Mammary epithelial cell (primary cell): ENCODE results near the gene AOC2.

Experiments used
- EZH2 ChIP-seq: IDR thresholded peaks from 2 replicates; pipeline ENCODE4 v1.6.1; 2012; ENCODE audit warnings: low read length, inconsistent platforms, borderline replicate concordance
- TF ChIP-seq, protein P1 (sequence below), 2 donors: IDR thresholded peaks in 1 of 2; conservative IDR thresholded peaks in 1 of 2; 2 replicates each; pipeline ENCODE4 v1.5.1; 2011 to 2012; ENCODE audit warnings: inconsistent platforms in 2 of 2, low read length in 2 of 2, mild to moderate bottlenecking in 2 of 2, control low read depth in 1 of 2, low read depth in 1 of 2; ENCODE audit not compliant: insufficient read depth in 1 of 2; ENCODE audit errors: extremely low read depth in 1 of 2

DNA sequence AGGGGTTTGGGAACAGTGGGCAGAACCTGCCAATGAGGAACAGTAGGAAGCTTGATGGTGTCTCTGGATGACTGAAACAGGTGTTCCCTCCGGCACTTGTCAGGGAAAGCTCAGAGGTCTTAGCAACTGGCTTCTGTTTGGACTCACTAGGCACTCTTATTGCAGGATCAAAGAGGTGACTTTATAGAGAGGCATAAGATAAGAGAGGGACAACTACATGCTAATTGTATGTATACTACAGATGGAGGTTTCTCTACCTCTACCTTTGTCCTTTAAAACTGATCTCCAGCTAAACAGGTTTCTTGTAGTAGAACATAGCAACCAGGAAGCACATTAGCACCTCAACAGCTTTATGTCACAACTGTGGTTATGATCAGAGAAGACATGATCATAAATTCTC is 38.1 kb upstream of the AOC2 start:
- TF ChIP-seq, protein P1, sequence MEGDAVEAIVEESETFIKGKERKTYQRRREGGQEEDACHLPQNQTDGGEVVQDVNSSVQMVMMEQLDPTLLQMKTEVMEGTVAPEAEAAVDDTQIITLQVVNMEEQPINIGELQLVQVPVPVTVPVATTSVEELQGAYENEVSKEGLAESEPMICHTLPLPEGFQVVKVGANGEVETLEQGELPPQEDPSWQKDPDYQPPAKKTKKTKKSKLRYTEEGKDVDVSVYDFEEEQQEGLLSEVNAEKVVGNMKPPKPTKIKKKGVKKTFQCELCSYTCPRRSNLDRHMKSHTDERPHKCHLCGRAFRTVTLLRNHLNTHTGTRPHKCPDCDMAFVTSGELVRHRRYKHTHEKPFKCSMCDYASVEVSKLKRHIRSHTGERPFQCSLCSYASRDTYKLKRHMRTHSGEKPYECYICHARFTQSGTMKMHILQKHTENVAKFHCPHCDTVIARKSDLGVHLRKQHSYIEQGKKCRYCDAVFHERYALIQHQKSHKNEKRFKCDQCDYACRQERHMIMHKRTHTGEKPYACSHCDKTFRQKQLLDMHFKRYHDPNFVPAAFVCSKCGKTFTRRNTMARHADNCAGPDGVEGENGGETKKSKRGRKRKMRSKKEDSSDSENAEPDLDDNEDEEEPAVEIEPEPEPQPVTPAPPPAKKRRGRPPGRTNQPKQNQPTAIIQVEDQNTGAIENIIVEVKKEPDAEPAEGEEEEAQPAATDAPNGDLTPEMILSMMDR (conservative IDR thresholded peaks at IDR 0.05 in 1 of 2, IDR thresholded peaks at IDR 0.05 in 1 of 2; ENCODE audit: extremely low read depth in 1 of 2, insufficient read depth in 1 of 2, low read depth in 1 of 2, low read length in 2 of 2): no peak
- TF ChIP-seq EZH2: no peak
